Activated T-helper 1 cell treated with anti-CD3 and anti-CD28 coated beads, Interleukin-12 subunit alpha, Interleukin-12 subunit beta, Interleukin-2, Interleukin-4 antibody, amounts not matched to agents 30 ng/mL and 10 ng/mL and 1 ng/mL, durations not matched to agents 14 hours and 24 hours and 36 hours (primary cell): ENCODE results near the gene ACD. TPM values are rescaled to one million over a fixed set of nuclear protein-coding genes. Genes with fewer than 3 reads are reported as not detected.

Source experiments
- total RNA-seq: library from RNA; stranded (reverse); gene quantifications from 2 replicates; pipeline ENCODE4 v1.2.3, GENCODE V29; 2022

The ACD gene
- total RNA-seq, 1 donor from 2014 or later, result 59.1 TPM

Other genes starting within 250 kb of the ACD start
- 0.76 and 0.88 TPM in 2 replicates for gene ZDHHC1, start 243.8 kb downstream of the ACD start, total RNA-seq
- 3.6 and 5.0 TPM in 2 replicates for gene HSD11B2, start 229.1 kb downstream of the ACD start, total RNA-seq
- 37.7 and 41.5 TPM in 2 replicates for gene ATP6V0D1, start 179.1 kb downstream of the ACD start, total RNA-seq
- not detected in 2 replicates for gene AGRP, start 176.7 kb downstream of the ACD start, total RNA-seq
- gene RIPOR1, start 131.4 kb downstream of the ACD start, total RNA-seq, result 26.3 and 27.1 TPM in 2 replicates
- gene CTCF, start 97.7 kb downstream of the ACD start, total RNA-seq, result 64.7 and 67.6 TPM in 2 replicates
- gene CARMIL2, start 15.1 kb downstream of the ACD start, total RNA-seq, result 228 and 238 TPM in 2 replicates
- 13.4 and 16.1 TPM in 2 replicates for gene PARD6A, start 700 bp upstream of the ACD start, total RNA-seq
- gene ENKD1, start 6.5 kb upstream of the ACD start, total RNA-seq, result 11.0 and 11.8 TPM in 2 replicates
- gene C16orf86, start 6.6 kb upstream of the ACD start, total RNA-seq, result 0.86 and 1.4 TPM in 2 replicates
- gene GFOD2, start 59.1 kb upstream of the ACD start, total RNA-seq, result 19.6 and 20.3 TPM in 2 replicates
- 23.0 and 25.7 TPM in 2 replicates for gene RANBP10, start 146.3 kb upstream of the ACD start, total RNA-seq
- 0.52 and 0.83 TPM in 2 replicates for gene TSNAXIP1, start 146.6 kb upstream of the ACD start, total RNA-seq
- gene THAP11, start 182.1 kb upstream of the ACD start, total RNA-seq, result 43.0 and 49.5 TPM in 2 replicates
- gene NUTF2, start 186.7 kb upstream of the ACD start, total RNA-seq, result 183 and 186 TPM in 2 replicates
- 41.6 and 45.0 TPM in 2 replicates for gene CENPT, start 187.4 kb upstream of the ACD start, total RNA-seq
- 115 and 128 TPM in 2 replicates for gene EDC4, start 212.8 kb upstream of the ACD start, total RNA-seq
- gene NRN1L, start 224.6 kb upstream of the ACD start, total RNA-seq, result 0.65 and 0.76 TPM in 2 replicates
- 17.8 TPM in 2 replicates for gene PSKH1, start 233.0 kb upstream of the ACD start, total RNA-seq